Measurements from ENCODE around the gene BCAS3.

BCAS3 gene

DNA sequence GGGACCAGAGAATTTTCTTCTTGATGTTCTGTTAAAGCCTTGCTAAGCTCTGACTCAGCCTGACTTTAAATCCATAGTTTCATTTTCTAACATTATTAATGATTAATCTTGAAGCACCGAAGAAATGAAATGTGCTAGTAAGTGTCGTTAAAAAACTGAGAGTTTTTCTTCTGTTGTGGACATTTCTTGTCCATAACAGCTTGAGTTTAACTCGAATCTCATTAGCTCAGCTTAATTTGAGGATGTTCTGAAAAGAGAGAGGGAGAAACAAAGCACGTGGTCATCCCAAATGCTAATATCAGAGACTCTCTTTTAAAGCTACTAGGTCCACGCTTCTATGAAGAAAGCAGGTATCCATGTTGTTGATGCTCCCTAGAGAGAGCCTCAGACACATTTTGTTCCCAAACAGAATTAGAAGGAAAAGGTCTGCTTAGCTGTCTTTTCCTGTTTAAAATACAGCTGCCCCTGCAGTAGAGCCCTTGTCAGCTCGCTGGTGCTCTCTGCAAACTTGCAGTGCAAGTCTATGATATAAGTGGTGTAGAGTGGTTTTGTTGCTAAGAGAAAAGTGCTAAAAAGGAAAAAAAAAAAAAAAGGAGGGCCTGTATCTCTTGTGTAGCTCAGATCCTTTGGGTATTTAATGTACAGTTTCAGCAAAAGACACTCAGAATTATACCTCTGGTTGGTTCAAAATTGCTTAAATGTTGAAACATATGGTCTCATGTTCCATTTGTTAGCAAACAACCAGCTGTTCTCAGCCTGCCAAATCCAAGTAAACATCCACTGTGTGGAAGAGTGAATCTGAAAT, 530.9 kb downstream of the BCAS3 start:
- DNase-seq, result no peak

GRCh38 chr17:61209106-61209439, 531.4 kb downstream of the BCAS3 start:
- no peak for DNase-seq

GRCh38 chr17:61209525-61209924, 531.9 kb downstream of the BCAS3 start:
- no peak for DNase-seq

DNA sequence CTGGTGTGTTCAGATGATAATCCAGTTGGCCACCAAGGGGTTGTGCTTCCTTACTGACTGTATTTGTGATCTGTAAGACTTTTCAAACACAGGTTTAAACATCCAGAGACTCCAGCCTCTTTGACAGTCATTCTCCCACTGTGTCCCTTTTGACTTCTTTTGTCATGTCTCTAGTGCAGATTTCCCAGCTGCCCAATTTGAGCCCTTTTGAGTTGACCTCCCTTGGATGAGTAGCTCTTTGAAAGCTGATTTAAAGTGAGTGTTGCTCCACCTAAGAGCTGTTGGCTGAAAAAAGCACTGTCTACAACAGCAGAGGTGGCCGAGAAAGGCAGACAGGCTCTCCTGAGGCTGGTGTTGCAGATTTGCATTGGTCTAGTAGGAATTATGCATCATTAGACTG, 533.6 kb downstream of the BCAS3 start:
- DNase-seq, result no peak

DNA sequence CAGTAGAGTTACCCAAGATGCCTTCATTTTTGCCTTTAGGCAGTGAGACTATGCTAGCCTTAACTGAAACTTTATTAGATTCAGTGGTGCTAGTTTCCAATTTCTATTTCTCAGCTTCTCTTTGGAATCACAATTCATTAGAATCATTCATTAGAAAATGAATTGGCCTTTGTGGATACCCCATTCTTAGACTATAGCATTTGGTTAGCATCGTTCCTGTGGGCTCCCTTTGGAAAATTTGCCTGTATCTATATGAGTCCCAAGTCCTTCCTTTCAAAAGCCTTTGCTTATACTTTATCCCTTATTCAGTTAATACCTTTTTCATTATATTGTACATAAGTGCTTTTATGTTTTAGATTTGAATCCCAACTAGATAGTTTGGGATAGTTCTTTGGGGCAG, 535.0 kb downstream of the BCAS3 start:
- no peak for DNase-seq

GRCh38 chr17:61214753-61215152, 537.1 kb downstream of the BCAS3 start:
- DNase-seq, result no peak

GRCh38 chr17:61216066-61216465, 538.4 kb downstream of the BCAS3 start:
- DNase-seq, result no peak

DNA sequence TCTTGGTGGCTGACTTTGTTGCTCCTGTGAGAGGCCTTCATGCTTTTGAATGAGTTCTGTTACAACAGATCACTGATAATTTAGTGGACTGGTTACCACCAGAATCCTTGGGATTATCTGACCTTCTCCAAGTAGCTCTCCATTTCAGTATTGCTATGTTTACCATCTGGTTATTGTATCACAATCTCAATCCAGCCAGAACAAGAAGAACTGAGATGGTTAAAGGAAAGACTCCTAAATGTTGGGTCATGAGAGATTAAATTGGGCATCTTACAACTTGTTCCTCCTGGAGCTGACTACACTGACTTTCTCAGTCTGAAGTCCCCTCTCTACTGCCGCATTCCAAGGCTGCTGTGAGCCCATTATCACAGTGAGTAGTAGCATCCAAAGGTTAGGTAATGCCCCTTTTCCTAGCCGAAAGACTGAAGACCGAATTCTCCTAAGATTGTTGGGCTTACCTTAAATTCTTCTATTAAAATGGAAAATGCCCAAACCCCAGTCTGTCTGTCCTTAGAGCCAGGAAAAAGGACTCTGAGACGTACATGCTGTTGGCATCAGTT, 540.3 kb downstream of the BCAS3 start:
- DNase-seq, result no peak

GRCh38 chr17:61218438-61218837, 540.8 kb downstream of the BCAS3 start:
- peak; percentile 76 for DNase-seq

DNA sequence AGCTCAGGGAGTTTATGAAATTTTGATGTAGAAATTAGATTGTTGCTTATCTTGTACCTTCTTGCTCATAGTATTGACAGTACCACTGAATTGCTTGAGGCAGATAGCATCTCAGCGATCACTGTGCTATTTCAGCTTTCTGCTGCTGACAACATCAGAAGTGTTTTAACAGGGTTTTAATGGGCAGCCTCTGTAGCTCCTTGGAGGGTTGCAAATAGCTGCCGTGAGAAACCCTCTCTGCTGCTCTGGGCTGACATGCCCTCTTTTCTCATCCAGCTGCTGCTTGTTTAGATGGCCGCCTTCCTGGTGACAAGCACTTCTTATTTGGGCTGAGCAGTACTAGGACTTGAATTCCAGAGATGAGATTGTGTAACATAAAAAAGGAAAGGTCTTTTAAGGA, 541.8 kb downstream of the BCAS3 start:
- DNase-seq, result peak; percentile 27

GRCh38 chr17:61221181-61221580, 543.5 kb downstream of the BCAS3 start:
- DNase-seq, result no peak

GRCh38 chr17:61221597-61222471, 544.2 kb downstream of the BCAS3 start:
- DNase-seq, result peak; percentile 46

- DNase-seq, result no peak
Measured at GRCh38 chr17:61223725-61224124, 546.1 kb downstream of the BCAS3 start.

- peak; percentile 27 for DNase-seq
Measured at GRCh38 chr17:61225178-61225882, 547.7 kb downstream of the BCAS3 start.

DNA sequence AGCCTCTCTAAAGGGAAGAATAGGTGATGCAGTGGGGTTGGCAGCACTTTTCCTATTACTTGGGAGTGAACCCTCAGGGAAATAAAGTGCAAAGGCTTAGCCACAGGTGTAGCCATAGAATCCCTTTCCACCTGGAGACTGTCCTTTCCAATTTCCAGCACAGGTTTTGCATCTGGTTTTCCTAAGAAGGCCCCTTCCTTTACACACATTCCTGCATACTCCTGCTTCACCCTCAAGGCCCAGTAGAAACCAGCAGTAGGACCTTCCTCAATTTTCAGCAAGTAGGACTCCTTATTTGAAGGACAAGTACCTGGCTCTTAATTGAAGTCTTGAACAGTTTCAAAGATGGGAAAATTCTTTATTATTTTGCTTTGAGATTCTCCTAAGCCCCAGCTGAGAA, 550.2 kb downstream of the BCAS3 start:
- no peak for DNase-seq

DNA sequence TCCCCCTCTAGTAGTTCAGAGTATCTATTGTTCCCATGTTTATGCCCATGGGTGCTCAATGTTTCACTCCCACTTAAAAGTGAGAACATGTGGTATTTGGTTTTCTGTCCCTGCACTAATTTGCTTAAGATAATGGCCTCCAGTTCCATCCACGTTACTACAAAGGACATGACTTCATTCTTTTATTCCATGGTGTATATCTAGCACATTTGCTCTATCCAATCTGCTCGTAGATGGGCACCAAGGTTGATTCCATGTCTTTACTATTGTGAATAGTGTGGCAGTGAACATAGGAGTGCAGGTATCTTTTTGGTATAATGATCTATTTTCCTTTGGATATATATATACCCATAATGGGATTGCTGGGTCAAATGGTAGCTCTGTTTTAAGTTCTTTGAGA, 552.8 kb downstream of the BCAS3 start:
- no peak for DNase-seq

- DNase-seq, result no peak
Measured at GRCh38 chr17:61230972-61231820, 553.5 kb downstream of the BCAS3 start.

GRCh38 chr17:61232871-61233270, 555.2 kb downstream of the BCAS3 start:
- peak; percentile 59 for DNase-seq

- no peak for DNase-seq
Measured at GRCh38 chr17:61233991-61234750, 556.5 kb downstream of the BCAS3 start.

DNA sequence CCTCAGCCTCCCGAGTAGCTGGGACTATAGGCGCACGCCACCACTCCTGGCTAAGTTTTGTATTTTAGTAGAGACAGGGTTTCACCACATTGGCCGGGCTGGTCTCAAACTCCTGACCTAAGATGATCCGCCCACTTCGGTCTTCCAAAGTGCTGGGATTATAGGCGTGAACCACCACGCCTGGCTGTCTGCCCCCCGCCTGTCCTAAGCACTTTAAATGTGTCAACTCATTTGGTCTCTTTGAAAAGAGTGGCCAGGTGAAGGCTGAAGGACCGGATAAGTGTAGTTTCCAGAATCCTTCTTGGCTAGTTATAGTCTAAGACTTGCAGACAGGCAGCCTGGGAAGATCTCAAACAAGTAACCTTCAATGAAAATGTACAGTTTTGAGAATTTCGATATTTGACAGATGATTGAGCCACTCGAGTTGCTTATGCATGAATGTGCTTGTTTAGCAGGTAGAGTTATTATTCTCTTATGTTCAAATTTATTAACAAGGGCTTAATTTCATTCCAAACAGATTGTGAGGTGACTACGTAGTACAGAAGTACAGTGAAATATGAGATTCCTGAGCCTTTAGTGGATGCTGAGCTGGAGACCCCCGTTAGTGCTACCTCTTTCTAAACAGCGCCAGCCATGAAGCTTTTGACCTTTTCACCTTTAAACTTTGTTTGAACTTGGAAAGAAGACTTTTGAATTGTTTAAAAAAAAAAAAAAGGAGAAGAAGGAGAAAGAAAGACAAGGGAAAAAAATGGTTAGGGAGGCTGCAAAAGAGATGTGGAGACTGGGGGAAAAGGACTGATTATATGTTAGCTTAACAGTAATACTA, 557.6 kb downstream of the BCAS3 start:
- no peak for DNase-seq

DNA sequence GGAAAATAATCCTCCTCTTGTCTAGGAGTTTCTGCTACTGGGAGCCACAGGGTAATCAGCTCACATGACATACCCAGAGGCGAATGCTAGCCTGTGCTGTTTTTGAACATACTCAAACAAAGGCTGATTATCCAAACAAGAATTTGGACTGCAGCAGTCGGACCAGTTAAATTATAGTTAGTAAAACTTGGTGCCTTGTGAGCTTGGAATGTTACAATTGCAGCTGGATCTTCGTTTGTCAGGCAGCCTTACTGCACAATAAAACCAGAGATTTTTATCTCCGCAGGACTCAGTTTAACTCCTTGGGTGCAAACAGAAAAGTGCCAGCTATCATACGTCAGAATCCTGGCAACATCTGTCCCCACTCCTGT, 558.2 kb downstream of the BCAS3 start:
- peak; percentile 32 for DNase-seq

Measured in fibroblast of skin of right biceps (primary cell).